Measurements from ENCODE around the gene ULK4. TPM values are rescaled to one million over a fixed set of nuclear protein-coding genes. Genes with fewer than 3 reads are reported as not detected.

Gene ULK4
- total RNA-seq, 3 donors from 2014 or later = 7.2 to 10.1 (median 9.5) TPM

- DNase-seq (no peak), ATAC-seq (no peak)
- no peak for TF ChIP-seq CTCF (IDR thresholded peaks at IDR 0.05)
- H3K4me3 ChIP-seq = no peak overlapping the region
- H3K9me3 ChIP-seq = peaks cover 3% of the 10 kb centered on the region
- H3K4me1 ChIP-seq (ENCODE audit: low read depth) = no peaks in the 10 kb centered on the region
- no peaks in the 10 kb centered on the region for H3K36me3 ChIP-seq (ENCODE audit: low read depth)
- intact Hi-C loops (cut with DNase I, micrococcal nuclease) = no loop called here
Observed at GRCh38 chr3:41673650-41674049, 288.3 kb downstream of the ULK4 start.

- no peak for TF ChIP-seq CTCF (IDR thresholded peaks at IDR 0.05)
Observed at GRCh38 chr3:41668379-41668778, 293.5 kb downstream of the ULK4 start.

GRCh38 chr3:41662288-41662687 is 299.6 kb downstream of the ULK4 start:
- peaks cover 6% of the 10 kb centered on the region for H3K9me3 ChIP-seq
- ATAC-seq (no peak), DNase-seq (no peak)
- no peaks in the 10 kb centered on the region for H3K4me1 ChIP-seq (ENCODE audit: low read depth)
- intact Hi-C loops (cut with DNase I, micrococcal nuclease) = no loop called here
- H3K4me3 ChIP-seq = no peak overlapping the region
- no peaks in the 10 kb centered on the region for H3K36me3 ChIP-seq (ENCODE audit: low read depth)
- TF ChIP-seq CTCF (IDR thresholded peaks at IDR 0.05) = no peak

More at GRCh38 chr3:41668379-41668778, 293.5 kb downstream of the ULK4 start:
- Histone ChIP-seq H3K36me3 (ENCODE audit: low read depth) (no peaks in the 10 kb centered on the region), H3K4me1 (ENCODE audit: low read depth) (no peaks in the 10 kb centered on the region), H3K4me3 (no peak overlapping the region), H3K9me3 (peaks cover 9% of the 10 kb centered on the region)
- ATAC-seq (peak; percentile 91), DNase-seq (no peak)
- intact Hi-C loops (cut with DNase I, micrococcal nuclease) = no loop called here

- Histone ChIP-seq H3K9me3 (peaks cover 6% of the 10 kb centered on the region), H3K4me1 (ENCODE audit: low read depth) (no peaks in the 10 kb centered on the region), H3K36me3 (ENCODE audit: low read depth) (no peaks in the 10 kb centered on the region), H3K4me3 (no peak overlapping the region)
- no peak for DNase-seq
- intact Hi-C loops (cut with DNase I, micrococcal nuclease) = no loop called here
- no peak for ATAC-seq
- TF ChIP-seq CTCF (IDR thresholded peaks at IDR 0.05) = no peak
Observed at GRCh38 chr3:41661796-41662195, 300.1 kb downstream of the ULK4 start.

- intact Hi-C loops (cut with DNase I, micrococcal nuclease) = no loop called here
- Histone ChIP-seq H3K36me3 (ENCODE audit: low read depth) (no peaks in the 10 kb centered on the region), H3K9me3 (peaks cover under 1% of the 10 kb centered on the region), H3K4me3 (no peak overlapping the region), H3K4me1 (ENCODE audit: low read depth) (no peaks in the 10 kb centered on the region)
- TF ChIP-seq CTCF (IDR thresholded peaks at IDR 0.05) = no peak
- ATAC-seq = no peak
- DNase-seq = no peak
Observed at GRCh38 chr3:41660510-41660909, 301.4 kb downstream of the ULK4 start.
